SU-DHL-6 (cell line): ENCODE results near the gene CCR7.

ENCODE experiments used
- CTCF ChIP-seq: fragments of 200-600 bp; sonication (generic); IDR thresholded peaks from one replicate; pipeline ENCODE4 v1.5.1; 2017; ENCODE audit warnings: antibody characterized with exemption, mild to moderate bottlenecking, low read length, moderate library complexity; ENCODE audit not compliant: insufficient read depth, poor library complexity, severe bottlenecking
- EZH2phosphoT487 ChIP-seq: fragments of 200-600 bp; sonication (generic), shearing (Covaris generic); conservative IDR thresholded peaks from 2 replicates; pipeline ENCODE4 v1.6.1; 2018; ENCODE audit warnings: mild to moderate bottlenecking, antibody characterized with exemption, low read length, moderate library complexity, mixed read lengths

- TF ChIP-seq CTCF = no peak
- no peak for TF ChIP-seq EZH2phosphoT487
Observed at GRCh38 chr17:40608061-40608581, 42.8 kb upstream of the CCR7 start.
